HG03097 (cell line): ENCODE measurements around the gene DTX3.
"Not testable (repeated sequence)": the region's sequence is repeated elsewhere in the genome, so short reads cannot be mapped to it uniquely, and the experiment has no call there.

Experiments
- ATAC-seq: cut with Tn5 transposase; IDR thresholded peaks from one replicate; pipeline ENCODE4 v1.9.1; 2021; ENCODE audit not compliant: unreplicated experiment, low FRiP score

DTX3 gene

GRCh38 chr12:57582440-57582839 is 22.2 kb upstream of the DTX3 start:
- ATAC-seq = no peak

DNA sequence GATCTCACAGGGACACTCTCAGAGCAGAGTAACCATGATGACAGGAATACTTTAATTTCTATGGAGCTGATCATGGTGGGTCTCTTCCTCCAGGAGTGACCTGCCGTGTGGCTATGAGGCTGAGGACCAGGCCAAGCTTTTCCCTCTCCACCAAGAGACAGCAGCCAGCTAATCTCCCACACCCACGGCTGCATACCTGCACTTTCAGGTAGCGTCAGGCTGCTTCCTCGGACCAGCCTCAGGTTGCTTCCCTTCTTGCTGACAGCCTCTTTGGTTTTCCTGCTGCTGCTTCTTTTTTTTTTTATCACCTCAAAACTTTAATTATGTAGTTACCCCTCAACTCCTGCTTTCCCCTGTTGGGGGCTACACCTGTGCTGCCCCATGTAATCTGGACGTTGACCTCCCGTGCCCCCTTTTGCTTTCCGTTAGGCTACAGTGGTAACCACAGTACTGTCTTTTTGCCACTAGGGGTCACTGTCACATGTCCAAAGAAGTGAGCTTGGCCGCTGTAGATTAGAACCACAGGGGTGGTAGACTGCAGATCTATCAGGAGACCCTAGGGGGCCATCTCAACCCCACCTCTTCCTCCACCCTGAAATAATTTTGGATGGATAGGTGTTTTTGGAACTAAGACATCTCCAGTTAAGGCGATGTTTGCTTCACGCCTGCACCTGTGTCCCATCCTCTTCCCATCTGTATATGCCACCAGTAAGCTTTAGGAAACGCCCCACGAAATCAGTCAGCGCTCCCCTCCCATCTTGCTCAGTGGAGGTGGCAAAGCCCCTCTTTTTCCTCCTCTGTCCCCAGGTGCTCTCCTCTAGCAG is 21.4 kb upstream of the DTX3 start:
- peak; percentile 87 for ATAC-seq

DNA sequence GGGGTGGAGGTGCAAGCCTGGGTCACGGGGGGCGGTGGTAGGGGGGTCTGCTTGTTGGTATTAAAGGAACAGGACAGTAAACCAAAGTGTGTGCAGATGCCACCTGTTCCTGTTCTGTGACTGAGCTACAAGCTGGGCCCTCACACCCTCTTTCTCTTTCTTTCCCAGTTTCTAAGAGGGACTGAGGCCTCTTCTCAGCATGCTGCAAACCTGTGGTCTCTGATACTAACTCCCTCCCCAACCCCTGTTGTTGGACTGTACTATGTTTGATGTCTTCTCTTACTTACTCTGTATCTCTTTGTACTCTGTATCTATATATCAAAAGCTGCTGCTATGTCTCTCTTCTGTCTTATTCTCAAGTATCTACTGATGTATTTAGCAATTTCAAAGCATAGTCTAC is 20.6 kb upstream of the DTX3 start:
- ATAC-seq = no peak

DNA sequence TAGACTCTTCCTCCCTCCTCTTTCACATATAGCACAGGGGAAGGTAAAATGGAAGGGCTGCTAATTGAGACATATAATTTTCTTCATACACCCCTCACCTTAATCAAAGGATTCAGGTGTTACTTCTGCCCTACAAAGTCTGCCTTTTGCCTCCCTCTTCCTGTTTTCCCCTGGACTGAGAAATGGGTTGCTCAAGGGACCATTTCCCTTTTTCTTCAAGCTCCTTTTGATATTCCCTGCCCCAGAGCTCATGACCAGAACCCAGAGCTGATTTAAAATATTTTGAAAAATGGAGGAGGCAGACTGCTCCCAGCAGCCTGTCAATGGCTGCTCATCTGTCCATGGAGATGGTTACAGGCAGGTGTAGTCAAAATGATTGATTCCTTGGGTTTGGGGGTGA is 19.9 kb upstream of the DTX3 start:
- no peak for ATAC-seq

GRCh38 chr12:57585156-57585555 is 19.5 kb upstream of the DTX3 start:
- ATAC-seq = no peak

DNA sequence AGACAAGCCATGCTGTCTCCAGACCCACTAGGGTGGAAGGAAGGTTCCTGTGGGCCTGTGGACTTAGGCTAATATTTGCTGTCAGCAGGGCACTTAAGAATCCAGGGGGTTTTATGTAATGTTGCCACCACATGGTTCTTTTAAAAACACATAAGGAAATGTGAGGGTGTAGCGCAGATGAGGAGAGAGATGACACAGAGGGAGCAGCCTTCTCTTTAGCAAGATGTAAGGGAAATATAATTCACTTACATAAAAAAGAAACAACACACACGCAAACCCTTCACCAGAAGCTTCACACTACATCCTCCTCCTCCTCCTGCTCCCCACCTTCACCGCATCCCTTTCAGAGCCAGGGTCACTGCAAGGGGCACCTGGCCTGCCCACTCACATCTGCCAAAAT is 18.5 kb upstream of the DTX3 start:
- no peak for ATAC-seq

DNA sequence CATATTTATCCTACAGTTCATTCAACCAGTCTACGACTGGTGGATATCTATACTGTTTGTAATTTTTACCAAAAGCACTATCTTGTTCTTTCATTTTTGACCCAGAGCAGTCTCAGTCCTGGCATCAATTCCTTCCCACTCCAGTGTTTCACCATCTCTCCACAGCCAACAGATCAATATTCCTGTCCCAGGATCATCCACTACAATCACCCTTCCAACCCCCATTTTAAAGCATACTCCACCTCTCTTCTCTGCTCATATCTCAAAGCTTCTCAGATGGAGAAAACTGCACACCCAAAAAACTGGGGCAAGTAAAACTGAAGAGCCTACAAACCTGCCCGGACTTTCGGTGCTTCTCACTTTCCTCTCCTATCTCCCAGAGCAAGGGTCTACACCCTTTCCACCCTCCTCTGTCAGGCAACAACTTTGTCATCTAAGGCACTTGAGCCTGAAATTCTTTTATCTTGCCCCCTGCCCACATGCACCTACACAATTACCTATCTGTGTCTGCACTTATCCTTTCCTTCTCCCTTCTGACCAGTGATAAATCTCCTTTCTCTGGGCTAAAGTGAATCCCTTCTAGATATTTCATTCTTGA is 17.7 kb upstream of the DTX3 start:
- no peak for ATAC-seq

GRCh38 chr12:57588951-57589610 is 15.5 kb upstream of the DTX3 start:
- not testable (repeated sequence) for ATAC-seq

GRCh38 chr12:57590479-57590863 is 14.2 kb upstream of the DTX3 start:
- ATAC-seq = no peak

DNA sequence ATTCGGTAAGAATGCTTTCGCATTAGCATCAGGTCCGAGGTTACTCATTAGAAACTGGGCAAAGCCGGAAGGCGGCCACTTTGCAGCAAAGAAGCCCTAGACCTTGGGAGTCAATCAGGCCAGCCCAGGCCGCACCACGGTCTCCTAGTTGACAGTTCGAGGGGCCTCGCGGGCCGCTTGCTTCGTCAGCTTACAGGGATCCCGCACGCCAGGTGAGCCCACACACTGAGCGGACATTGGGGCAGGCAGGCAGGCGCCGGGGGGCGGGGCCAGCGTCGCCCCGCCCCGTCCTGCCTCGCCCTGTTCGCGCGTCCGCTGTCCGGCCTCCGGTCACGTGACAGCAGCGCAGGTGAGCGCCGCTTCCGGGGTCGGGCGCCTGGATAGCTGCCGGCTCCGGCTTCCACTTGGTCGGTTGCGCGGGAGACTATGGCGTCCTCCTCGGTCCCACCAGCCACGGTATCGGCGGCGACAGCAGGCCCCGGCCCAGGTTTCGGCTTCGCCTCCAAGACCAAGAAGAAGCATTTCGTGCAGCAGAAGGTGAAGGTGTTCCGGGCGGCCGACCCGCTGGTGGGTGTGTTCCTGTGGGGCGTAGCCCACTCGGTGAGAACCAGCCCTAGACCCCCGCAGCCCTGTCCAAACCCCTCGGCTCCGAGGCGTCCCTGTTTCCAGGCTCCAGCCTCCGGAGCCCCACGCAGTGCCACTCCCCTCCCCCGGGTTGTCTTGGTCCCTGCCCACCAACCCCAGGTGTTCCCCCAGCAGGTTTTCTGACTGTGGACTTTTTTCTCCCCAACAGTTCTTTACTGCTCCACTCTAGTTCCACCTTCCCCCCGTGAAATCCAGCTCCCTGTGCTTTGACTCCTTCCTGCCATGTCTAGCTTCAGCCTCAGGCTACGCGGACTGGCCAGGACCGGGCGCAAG is 13.5 kb upstream of the DTX3 start, which contains the start of gene PIP4K2C:
Gene PIP4K2C (plus strand): TSS at position 329 of the 918 bp plus-strand sequence. CDS start 98 bp downstream, at position 427.
- ATAC-seq = peak; percentile 82

- ATAC-seq = no peak
Observed at GRCh38 chr12:57591782-57592325, 12.8 kb upstream of the DTX3 start.

DNA sequence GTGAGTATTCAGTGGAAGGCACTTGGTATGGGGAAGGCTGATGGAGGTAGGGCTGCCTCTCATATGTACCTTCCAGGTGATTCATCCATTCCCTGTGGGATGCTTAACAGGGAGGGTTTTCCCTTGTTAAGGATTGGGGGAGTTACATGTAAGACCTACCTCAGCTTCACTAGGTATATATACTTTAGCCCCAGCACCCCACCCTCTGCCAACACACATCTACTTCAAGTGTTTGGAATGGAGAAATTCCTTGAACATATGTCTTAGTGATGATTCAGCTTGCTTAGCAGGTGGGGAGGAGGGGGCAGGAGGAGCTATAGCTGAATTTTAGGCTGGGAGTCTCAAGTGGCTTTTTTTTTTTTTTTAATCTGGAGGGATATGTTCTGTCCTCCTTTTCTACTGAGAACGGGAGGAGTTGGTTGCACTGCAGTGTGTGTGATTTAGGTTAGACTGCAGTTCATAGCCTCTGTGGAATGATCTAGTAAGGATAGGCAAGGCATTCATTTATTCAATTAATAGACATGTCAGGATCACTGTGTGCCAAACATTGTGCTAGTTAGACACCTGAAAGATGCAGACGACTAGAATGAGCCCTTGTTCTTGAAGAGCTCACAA is 12.0 kb upstream of the DTX3 start:
- ATAC-seq = no peak

DNA sequence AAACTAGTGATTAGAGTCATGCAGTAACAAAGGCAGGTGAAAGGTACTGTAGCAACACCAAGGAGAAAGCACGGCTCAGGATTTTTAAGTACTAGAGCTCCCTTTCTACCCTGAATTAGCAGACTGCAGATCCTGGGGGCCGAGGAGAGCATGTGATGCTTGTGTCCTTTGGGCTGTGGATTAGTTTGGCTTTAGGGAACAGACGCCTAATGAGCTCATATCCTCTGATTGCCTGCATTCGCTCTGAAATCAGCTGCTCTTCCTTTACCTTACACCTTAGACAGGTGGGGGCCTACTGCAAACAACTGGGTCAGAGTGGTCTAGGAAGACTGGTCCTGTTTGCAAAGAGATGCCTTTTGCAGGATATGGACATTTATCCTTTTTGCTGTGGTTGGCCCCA is 11.4 kb upstream of the DTX3 start:
- no peak for ATAC-seq

DNA sequence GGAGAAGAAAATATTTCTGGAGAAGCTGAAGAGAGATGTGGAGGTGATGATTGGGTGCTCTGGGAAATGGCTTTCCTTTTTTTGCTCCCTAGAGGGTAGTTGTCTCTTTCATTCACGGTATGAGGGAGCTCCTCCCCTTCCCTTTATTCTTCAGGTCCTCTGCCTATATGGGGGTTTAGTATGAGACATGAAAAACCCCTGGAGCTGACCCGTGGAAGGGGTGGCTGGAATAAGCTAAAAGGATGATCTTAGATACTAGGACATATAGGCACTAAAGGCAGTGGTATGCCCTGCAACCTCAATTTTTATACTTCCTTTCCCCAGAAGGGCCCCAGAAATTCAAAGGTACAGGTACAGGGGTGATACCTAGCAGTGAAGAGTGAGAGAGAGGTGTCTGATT is 4.2 kb upstream of the DTX3 start:
- ATAC-seq = no peak

DNA sequence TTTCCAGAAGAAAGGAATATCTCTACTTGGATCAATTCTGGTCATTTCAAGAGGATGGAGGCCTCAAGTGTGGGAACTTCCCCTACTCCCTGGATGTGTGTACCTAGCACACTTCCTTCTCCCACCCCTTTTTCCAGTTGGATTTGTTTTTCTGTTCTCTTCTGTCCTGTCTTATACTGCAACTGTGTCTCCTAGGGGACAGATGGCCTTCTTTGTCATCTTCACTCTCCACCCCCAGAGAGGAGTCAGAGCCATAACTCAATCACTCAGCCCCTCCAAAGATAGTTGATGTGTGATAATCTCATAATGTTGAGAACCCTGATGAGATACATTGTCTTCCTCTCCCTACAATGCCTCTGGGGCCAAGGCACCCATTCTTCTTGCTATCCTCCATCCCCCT is 2.1 kb upstream of the DTX3 start:
- ATAC-seq = no peak

- ATAC-seq = no peak
Observed at GRCh38 chr12:57603324-57603723, 1.3 kb upstream of the DTX3 start.

DNA sequence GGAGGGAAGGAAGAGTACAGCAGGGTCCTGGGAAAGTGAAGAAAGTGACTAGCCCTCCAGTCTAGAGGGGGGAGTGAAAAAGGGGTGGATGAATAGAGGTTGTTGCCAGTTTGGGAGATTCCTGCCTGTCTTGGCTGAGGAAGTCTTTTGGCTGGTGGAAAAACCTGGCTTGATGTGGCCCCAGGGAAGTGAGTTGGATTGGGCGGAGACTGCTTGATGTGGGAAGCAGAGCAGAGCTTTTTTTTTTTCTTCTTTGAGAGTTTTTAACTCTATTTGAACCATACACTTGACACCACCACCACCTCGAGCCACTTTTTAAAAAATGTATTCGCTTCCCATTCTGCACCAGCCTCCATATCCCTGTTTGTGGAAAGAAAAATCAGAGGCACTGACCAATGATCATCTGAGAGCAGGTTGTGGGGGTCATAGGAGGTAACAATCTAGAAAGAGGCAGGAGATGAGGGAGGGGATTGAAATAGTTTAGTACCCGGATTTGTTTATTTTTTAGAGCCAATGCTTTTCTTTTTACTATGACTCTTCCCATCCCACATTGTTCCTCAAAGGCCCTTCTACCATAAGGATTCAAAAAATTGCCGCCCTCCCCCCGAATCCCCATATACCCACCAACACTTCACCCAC is 690 bp upstream of the DTX3 start:
- no peak for ATAC-seq

DNA sequence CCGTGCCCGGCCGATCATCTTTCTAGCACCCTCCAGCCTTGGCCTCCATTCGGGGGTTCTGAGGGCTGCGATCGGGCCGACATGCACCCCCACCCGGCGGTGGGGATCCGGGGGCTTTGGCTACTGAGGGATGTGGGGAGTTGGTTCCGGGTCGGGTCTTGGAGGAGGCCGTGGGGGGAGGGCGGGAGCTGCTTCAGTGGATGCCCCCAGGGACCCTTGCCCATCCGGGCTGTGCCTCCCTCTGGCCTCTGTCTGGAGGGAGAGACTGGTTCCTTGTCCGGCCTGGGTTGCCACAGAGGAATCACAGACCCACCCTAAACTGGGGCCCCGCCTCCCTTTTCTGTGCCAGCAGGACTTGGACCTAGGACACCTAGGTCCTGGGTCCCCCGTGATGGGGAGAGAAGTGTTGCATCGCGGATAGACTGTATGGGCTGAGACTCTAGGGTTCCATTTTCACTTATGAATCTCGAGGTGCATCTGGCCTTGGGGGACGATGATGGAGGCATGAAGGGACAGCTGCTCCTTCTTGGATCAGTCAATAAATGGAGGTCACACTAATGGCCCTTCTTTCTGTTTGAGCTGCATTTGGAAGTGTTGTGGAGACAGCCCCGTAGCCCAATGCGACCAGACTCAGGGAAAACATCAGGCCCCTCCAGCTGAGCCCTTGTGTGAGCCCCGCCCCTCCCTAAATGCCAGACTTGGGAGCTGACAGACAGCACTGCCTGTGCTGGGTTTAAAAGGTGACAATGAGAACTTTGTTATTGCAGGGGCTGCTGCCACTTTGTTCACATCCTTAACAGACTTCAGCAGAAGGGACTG is 577 bp downstream of the DTX3 start:
- no peak for ATAC-seq
